OCI-LY3 (cell line): Measurements from ENCODE around the gene OSBPL2.

ENCODE experiments used
- EZH2phosphoT487 ChIP-seq: fragments of 200-600 bp; shearing (Covaris generic); IDR thresholded peaks from 2 replicates; pipeline ENCODE4 v1.6.1; 2018; ENCODE audit warnings: antibody characterized with exemption, mixed run types, low read depth
- TF ChIP-seq, protein P1 (sequence below): fragments of 200-600, 300-600 bp; sonication (generic); IDR thresholded peaks from 2 replicates; pipeline ENCODE4 v1.5.1; 2014; ENCODE audit warnings: antibody characterized with exemption, low read length, low read depth

DNA sequence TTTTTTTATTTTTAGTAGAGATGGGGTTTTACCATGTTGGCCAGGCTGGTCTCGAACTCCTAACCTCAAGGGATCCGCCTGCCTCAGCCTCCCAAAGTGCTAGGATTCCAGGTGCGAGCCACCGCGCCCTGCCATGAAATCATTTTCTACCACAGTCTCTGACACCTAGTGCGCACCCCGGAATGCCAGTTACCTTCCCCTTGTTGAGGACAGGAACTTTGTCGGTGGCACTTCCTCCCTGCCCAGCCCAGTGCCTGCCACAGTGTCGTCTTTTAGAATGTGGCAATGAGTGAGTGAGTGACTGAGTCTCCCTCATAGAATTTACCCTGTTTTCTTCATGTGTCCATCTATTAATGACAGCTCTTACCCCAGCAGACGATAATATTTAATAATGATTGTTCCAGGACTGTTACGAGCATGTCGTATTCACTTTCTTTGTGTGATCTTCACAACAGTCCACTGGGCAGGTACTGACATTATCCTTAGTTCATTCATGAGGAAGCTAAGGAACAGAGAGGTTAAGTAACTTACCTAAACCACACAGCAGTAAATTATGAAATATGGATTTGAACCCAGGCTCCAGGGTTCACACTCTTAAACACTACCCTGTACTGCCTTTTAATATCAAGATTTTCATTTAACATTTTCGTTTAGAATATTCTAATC is 1.8 kb downstream of the OSBPL2 start:
- TF ChIP-seq, protein P1, sequence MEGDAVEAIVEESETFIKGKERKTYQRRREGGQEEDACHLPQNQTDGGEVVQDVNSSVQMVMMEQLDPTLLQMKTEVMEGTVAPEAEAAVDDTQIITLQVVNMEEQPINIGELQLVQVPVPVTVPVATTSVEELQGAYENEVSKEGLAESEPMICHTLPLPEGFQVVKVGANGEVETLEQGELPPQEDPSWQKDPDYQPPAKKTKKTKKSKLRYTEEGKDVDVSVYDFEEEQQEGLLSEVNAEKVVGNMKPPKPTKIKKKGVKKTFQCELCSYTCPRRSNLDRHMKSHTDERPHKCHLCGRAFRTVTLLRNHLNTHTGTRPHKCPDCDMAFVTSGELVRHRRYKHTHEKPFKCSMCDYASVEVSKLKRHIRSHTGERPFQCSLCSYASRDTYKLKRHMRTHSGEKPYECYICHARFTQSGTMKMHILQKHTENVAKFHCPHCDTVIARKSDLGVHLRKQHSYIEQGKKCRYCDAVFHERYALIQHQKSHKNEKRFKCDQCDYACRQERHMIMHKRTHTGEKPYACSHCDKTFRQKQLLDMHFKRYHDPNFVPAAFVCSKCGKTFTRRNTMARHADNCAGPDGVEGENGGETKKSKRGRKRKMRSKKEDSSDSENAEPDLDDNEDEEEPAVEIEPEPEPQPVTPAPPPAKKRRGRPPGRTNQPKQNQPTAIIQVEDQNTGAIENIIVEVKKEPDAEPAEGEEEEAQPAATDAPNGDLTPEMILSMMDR: no peak
- no peak for TF ChIP-seq EZH2phosphoT487
